HepG2 (cell line): ENCODE results near the gene CYP21A2. TPM values are rescaled to one million over a fixed set of nuclear protein-coding genes. Genes with fewer than 3 reads are reported as not detected.
"Not testable (repeated sequence)": the region's sequence is repeated elsewhere in the genome, so short reads cannot be mapped to it uniquely, and the experiment has no call there.

ENCODE experiments used
- ATAC-seq: fragments of 200-7000 bp; cut with Tn5 transposase; 3 replicates; pipeline ENCODE4 v1.9.1; 2020; ENCODE audit warnings: mild to moderate bottlenecking, moderate library complexity
- BruUV-seq: library from RNA; stranded (reverse); fragments of 400-500 nt; replicated peaks from 2 replicates; lab custom pipeline; 2021; lab: Mats Ljungman, UMichigan
- CTCF ChIA-PET: fragments of 300-600 bp; formaldehyde crosslinking; extraction: SDS; loops from one replicate; lab custom pipeline; 2021; ENCODE audit warnings: low total read pairs, inconsistent platforms, low intra/inter-chr PET ratio; lab: Yijun Ruan, JAX
- POLR2A ChIA-PET: fragments of 350-600 bp; sonication (Branson Sonifier 250); formaldehyde crosslinking; loops from one replicate; lab custom pipeline; 2020; ENCODE audit warnings: antibody characterized with exemption, inconsistent platforms; lab: Yijun Ruan, JAX
- DNase-seq: peaks from one replicate; pipeline ENCODE4 v3.0.0-alpha.2; 2015; ENCODE audit warnings: low spot score
- FAIRE-seq: peaks from 3 replicates; lab custom pipeline; 2011; peaks lifted over from hg19 to GRCh38; lab: Jason Lieb, UNC
- H2AFZ ChIP-seq: one replicate; pipeline ENCODE4 v1.6.1; 2011; ENCODE audit warnings: low read length, inconsistent platforms
- H3K27ac ChIP-seq: fragments of 300-600 bp; 3 replicates; pipeline ENCODE4 v1.8.0; 2011; ENCODE audit warnings: mixed run types, mild to moderate bottlenecking, mixed read lengths, low read length, inconsistent platforms; ENCODE audit not compliant: insufficient read depth; ENCODE audit errors: extremely low read length
- H3K27me3 ChIP-seq, 2 experiments: fragments of 200-600 bp in 1 of 2; 2 replicates in 1 of 2; 3 replicates in 1 of 2; pipeline versions ENCODE4 v1.6.0 to v1.8.0; 2011; ENCODE audit warnings: low read length in 2 of 2, mild to moderate bottlenecking in 2 of 2, moderate library complexity in 2 of 2, inconsistent platforms in 1 of 2; ENCODE audit not compliant: insufficient read depth in 2 of 2, control insufficient read depth in 1 of 2
- H3K36me3 ChIP-seq, 2 experiments: fragments of 200-600 bp in 1 of 2; replicated peaks in 1 of 2; 2 replicates in 1 of 2; 3 replicates in 1 of 2; pipeline versions ENCODE4 v1.5.1 to v1.8.0; 2011; ENCODE audit warnings: low read length in 2 of 2, inconsistent platforms in 1 of 2; ENCODE audit not compliant: insufficient read depth in 2 of 2, control insufficient read depth in 1 of 2
- H3K4me1 ChIP-seq: 2 replicates; pipeline ENCODE4 v1.5.1; 2012; ENCODE audit warnings: low read length, inconsistent platforms; ENCODE audit not compliant: insufficient read depth
- H3K4me2 ChIP-seq: 2 replicates; pipeline ENCODE4 v1.6.0; 2011; ENCODE audit warnings: low read depth, low read length, inconsistent platforms
- H3K4me3 ChIP-seq, 3 experiments: fragments of 200-600 bp in 1 of 3; sonication (generic), shearing (Covaris generic) in 1 of 3; replicated peaks in 1 of 3; 2 replicates each; pipeline ENCODE4 v1.5.1; 2011 to 2016; ENCODE audit warnings: low read length in 3 of 3, inconsistent platforms in 2 of 3, low read depth in 2 of 3, mild to moderate bottlenecking in 2 of 3, control low read depth in 1 of 3, mixed read lengths in 1 of 3; ENCODE audit not compliant: insufficient read depth in 1 of 3
- H3K79me2 ChIP-seq: one replicate; pipeline ENCODE4 v1.6.1; 2011; ENCODE audit warnings: low read length, inconsistent platforms; ENCODE audit not compliant: insufficient read depth
- H3K9ac ChIP-seq: 2 replicates; pipeline ENCODE4 v1.6.0; 2011; ENCODE audit warnings: mild to moderate bottlenecking, low read depth, low read length, inconsistent platforms; ENCODE audit not compliant: insufficient read depth
- H3K9me3 ChIP-seq: 2 replicates; pipeline ENCODE4 v1.5.1; 2012; ENCODE audit warnings: mild to moderate bottlenecking, low read length
- H4K20me1 ChIP-seq: 2 replicates; pipeline ENCODE4 v1.6.0; 2011; ENCODE audit warnings: inconsistent platforms, mild to moderate bottlenecking, low read length, moderate library complexity; ENCODE audit not compliant: insufficient read depth
- WGBS: methylation state at CpG from one replicate; pipeline ENCODE4 v1.1.6; 2017; ENCODE audit warnings: low lambda C conversion rate; 5-methylcytosine and 5-hydroxymethylcytosine counted together
- in situ Hi-C: cut with HindIII; loops from 2 replicates; pipeline ENCODE4 v1.10.0; 2017; ENCODE audit warnings: low pct_unique_long_range_greater_than_20kb; ENCODE audit not compliant: extremely low pct_ligation_motif_present
- intact Hi-C: fragments of 100-400 bp; cut with micrococcal nuclease; formaldehyde crosslinking; loops from one replicate; pipeline ENCODE4 v1.10.0; 2022; ENCODE audit not compliant: unreplicated experiment
- polyA plus RNA-seq, 8 experiments: library from polyadenylated mRNA; depleted of rRNA in 3 of 8; stranded (reverse) in 7 of 8; unstranded in 1 of 8; fragments of >200 nt; fragmentation: Illumina TruSeq in 4 of 8; extraction: Trizol in 4 of 8; gene quantifications; 2 replicates each; pipeline versions ENCODE4 v1.2.1 to v1.2.3, GENCODE V29; 2011 to 2016; ENCODE audit warnings: low read depth in 4 of 8, missing spikeins in 1 of 8, mixed read lengths in 1 of 8; ENCODE audit not compliant: insufficient read depth in 1 of 8
- total RNA-seq, 5 experiments: library from RNA; depleted of rRNA; stranded (reverse); fragments of >200 nt; fragmentation: Illumina TruSeq; extraction: Trizol; gene quantifications; 2 replicates each; pipeline ENCODE4 v1.2.3, GENCODE V29; 2016; ENCODE audit warnings: low read depth in 1 of 5

CYP21A2 gene
- total and polyA plus RNA-seq, 2 of the 13 experiments (the other 11 are each of a cell fraction or from before 2014, with no cell fraction given), result 1.5 to 6.3 TPM

- intact Hi-C loops, DNase-seq, BruUV-seq, H4K20me1 ChIP-seq, CTCF ChIA-PET, H3K4me2 ChIP-seq, H3K79me2 ChIP-seq, in situ Hi-C loops, H3K36me3 ChIP-seq, H3K4me1 ChIP-seq, POLR2A ChIA-PET, H3K4me3 ChIP-seq, H3K9ac ChIP-seq, H3K27ac ChIP-seq, H3K27me3 ChIP-seq, H3K9me3 ChIP-seq, H2AFZ ChIP-seq: not testable (repeated sequence)
- peak; percentile 74 for FAIRE-seq
- ATAC-seq, result peak; percentile 60
- WGBS, result no CpG with 5 or more reads among the region's 6 CpGs
Observed at GRCh38 chr6:32014547-32014946, 23.7 kb upstream of the CYP21A2 start, which contains the start of gene C4B. C4B (plus strand) TSS chr6:32014795; CDS start chr6:32014846, 51 bp downstream.

- H3K4me1 ChIP-seq, in situ Hi-C loops, ATAC-seq, H3K9ac ChIP-seq, intact Hi-C loops, H4K20me1 ChIP-seq, POLR2A ChIA-PET, CTCF ChIA-PET, H3K4me3 ChIP-seq, H2AFZ ChIP-seq, H3K27ac ChIP-seq, H3K36me3 ChIP-seq, DNase-seq, H3K9me3 ChIP-seq, BruUV-seq, H3K4me2 ChIP-seq, FAIRE-seq, H3K79me2 ChIP-seq, H3K27me3 ChIP-seq: not testable (repeated sequence)
- WGBS, result no CpG with 5 or more reads among the region's 10 CpGs
Observed at GRCh38 chr6:32022100-32022499, 16.1 kb upstream of the CYP21A2 start.

GRCh38 chr6:32028631-32029030 lies 9.6 kb upstream of the CYP21A2 start:
- ATAC-seq, FAIRE-seq, in situ Hi-C loops, H3K27me3 ChIP-seq, BruUV-seq, CTCF ChIA-PET, H3K9me3 ChIP-seq, H3K36me3 ChIP-seq, DNase-seq, H3K27ac ChIP-seq, H4K20me1 ChIP-seq, H2AFZ ChIP-seq, POLR2A ChIA-PET, H3K4me1 ChIP-seq, H3K79me2 ChIP-seq, intact Hi-C loops, H3K4me2 ChIP-seq, H3K4me3 ChIP-seq, H3K9ac ChIP-seq: not testable (repeated sequence)
- WGBS, result 100% methylated on average over 4 of the region's 10 CpGs

GRCh38 chr6:32029553-32029952 lies 8.7 kb upstream of the CYP21A2 start:
- H2AFZ ChIP-seq, ATAC-seq, H3K4me3 ChIP-seq, POLR2A ChIA-PET, H3K9me3 ChIP-seq, H4K20me1 ChIP-seq, CTCF ChIA-PET, DNase-seq, H3K27ac ChIP-seq, in situ Hi-C loops, H3K79me2 ChIP-seq, H3K4me2 ChIP-seq, intact Hi-C loops, H3K4me1 ChIP-seq, H3K9ac ChIP-seq, H3K27me3 ChIP-seq, H3K36me3 ChIP-seq, FAIRE-seq: not testable (repeated sequence)
- BruUV-seq, result TSS peak; percentile 23
- WGBS, result 88% methylated on average over 8 of the region's 14 CpGs
